Embryonic facial prominence (tissue), 1 donor: ENCODE measurements around the gene BDKRB2.

Experiments
- DNase-seq: peaks from one replicate; pipeline ENCODE4 v3.0.0-alpha.2; 2016; ENCODE audit errors: extremely low spot score

The BDKRB2 gene

GRCh38 chr14:96252323-96252998 is 47.8 kb downstream of the BDKRB2 start:
- no peak for DNase-seq

- no peak for DNase-seq
These were observed 48.4 kb downstream of the BDKRB2 start for GRCh38 chr14:96252999-96253539.

GRCh38 chr14:96254687-96255086 is 50.0 kb downstream of the BDKRB2 start:
- DNase-seq = no peak

GRCh38 chr14:96255501-96256366 is 51.1 kb downstream of the BDKRB2 start, which contains the start of gene BDKRB1:
Gene BDKRB1, plus strand, starts transcription at chr14:96256210. Its CDS starts 7,473 bp downstream, at chr14:96263683.
- no peak for DNase-seq

- no peak for DNase-seq
These were observed 51.8 kb downstream of the BDKRB2 start for GRCh38 chr14:96256407-96256806.

GRCh38 chr14:96257056-96257455 is 52.4 kb downstream of the BDKRB2 start:
- no peak for DNase-seq

GRCh38 chr14:96257900-96258299 is 53.3 kb downstream of the BDKRB2 start:
- DNase-seq = no peak

GRCh38 chr14:96260341-96260821 is 55.7 kb downstream of the BDKRB2 start:
- no peak for DNase-seq

GRCh38 chr14:96261053-96261452 is 56.4 kb downstream of the BDKRB2 start:
- DNase-seq = no peak

- DNase-seq = no peak
These were observed 57.4 kb downstream of the BDKRB2 start for GRCh38 chr14:96261772-96262655.

GRCh38 chr14:96263347-96264199 is 58.9 kb downstream of the BDKRB2 start:
- DNase-seq = no peak

GRCh38 chr14:96264200-96264553 is 59.5 kb downstream of the BDKRB2 start:
- no peak for DNase-seq

GRCh38 chr14:96264853-96265252 is 60.2 kb downstream of the BDKRB2 start:
- DNase-seq = no peak

- DNase-seq = peak; percentile 63
These were observed 60.9 kb downstream of the BDKRB2 start for GRCh38 chr14:96265383-96266095.

GRCh38 chr14:96267336-96267735 is 62.7 kb downstream of the BDKRB2 start:
- DNase-seq = peak; percentile 72

GRCh38 chr14:96267916-96268315 is 63.3 kb downstream of the BDKRB2 start:
- DNase-seq = no peak

- DNase-seq = no peak
These were observed 64.1 kb downstream of the BDKRB2 start for GRCh38 chr14:96268431-96269358.

- no peak for DNase-seq
These were observed 64.7 kb downstream of the BDKRB2 start for GRCh38 chr14:96269359-96269710.
